LoVo (cell line): ENCODE data around the gene HPCAL1.
"Not testable (repeated sequence)": the region's sequence is repeated elsewhere in the genome, so short reads cannot be mapped to it uniquely, and the experiment has no call there.

Source experiments
- DNase-seq: peaks from one replicate; pipeline ENCODE4 v3.0.0-alpha.2; 2016; ENCODE audit warnings: low spot score

HPCAL1 gene

GRCh38 chr2:10442469-10443126 is 139.9 kb downstream of the HPCAL1 start:
- not testable (repeated sequence) for DNase-seq

- no peak for DNase-seq
Measured at GRCh38 chr2:10444463-10444862, 141.8 kb downstream of the HPCAL1 start.

GRCh38 chr2:10446631-10447030 is 143.9 kb downstream of the HPCAL1 start:
- no peak for DNase-seq

- peak; percentile 26 for DNase-seq
Measured at GRCh38 chr2:10447300-10447894, 144.7 kb downstream of the HPCAL1 start.

- peak; percentile 94 for DNase-seq
Measured at GRCh38 chr2:10447895-10448575, 145.3 kb downstream of the HPCAL1 start, which contains the start of gene ODC1. Gene ODC1 (minus strand): TSS chr2:10448327. CDS start chr2:10445032, 3,295 bp downstream.

GRCh38 chr2:10448576-10449485 is 146.1 kb downstream of the HPCAL1 start:
- DNase-seq: peak; percentile 93

- no peak for DNase-seq
Measured at GRCh38 chr2:10449486-10449831, 146.8 kb downstream of the HPCAL1 start.

GRCh38 chr2:10449838-10450691 is 147.4 kb downstream of the HPCAL1 start:
- DNase-seq: peak; percentile 77

GRCh38 chr2:10451819-10452218 is 149.1 kb downstream of the HPCAL1 start:
- DNase-seq: no peak

- peak; percentile 79 for DNase-seq
Measured at GRCh38 chr2:10452312-10452711, 149.6 kb downstream of the HPCAL1 start.

GRCh38 chr2:10452956-10453904 is 150.5 kb downstream of the HPCAL1 start:
- DNase-seq: no peak

- DNase-seq: no peak
Measured at GRCh38 chr2:10453905-10454298, 151.2 kb downstream of the HPCAL1 start.

- DNase-seq: no peak
Measured at GRCh38 chr2:10454505-10454904, 151.8 kb downstream of the HPCAL1 start.

- DNase-seq: not testable (repeated sequence)
Measured at GRCh38 chr2:10457195-10457594, 154.5 kb downstream of the HPCAL1 start.

GRCh38 chr2:10457846-10458598 is 155.3 kb downstream of the HPCAL1 start:
- no peak for DNase-seq

GRCh38 chr2:10460366-10460796 is 157.7 kb downstream of the HPCAL1 start:
- no peak for DNase-seq

GRCh38 chr2:10462178-10463083 is 159.7 kb downstream of the HPCAL1 start:
- no peak for DNase-seq

- no peak for DNase-seq
Measured at GRCh38 chr2:10465910-10466309, 163.2 kb downstream of the HPCAL1 start.
